ACC112 (cell line): ENCODE results near the gene CAV1.

Source experiments
- H2AFZ ChIP-seq: fragments of 200-600 bp; sonication (generic); one replicate; pipeline ENCODE4 v1.6.0; 2017; ENCODE audit warnings: antibody characterized with exemption, low read length; ENCODE audit not compliant: unreplicated experiment
- H3K27ac ChIP-seq: fragments of 200-600 bp; sonication (generic); 2 replicates; pipeline ENCODE4 v1.5.1; 2014; ENCODE audit warnings: low read depth, mild to moderate bottlenecking, antibody characterized with exemption, low read length, moderate library complexity
- H3K27me3 ChIP-seq: fragments of 200-600 bp; sonication (generic); 2 replicates; pipeline ENCODE4 v1.6.1; 2014; ENCODE audit warnings: mild to moderate bottlenecking, antibody characterized with exemption, low read length, moderate library complexity, mixed read lengths; ENCODE audit not compliant: insufficient read depth
- H3K36me3 ChIP-seq: fragments of 200-600 bp; sonication (generic); 2 replicates; pipeline ENCODE4 v1.6.1; 2016; ENCODE audit warnings: mild to moderate bottlenecking, antibody characterized with exemption, low read length, moderate library complexity, mixed read lengths; ENCODE audit not compliant: insufficient read depth
- H3K4me1 ChIP-seq: fragments of 200-600 bp; sonication (generic); one replicate; pipeline ENCODE4 v1.6.1; 2016; ENCODE audit warnings: low read length, mixed read lengths; ENCODE audit not compliant: insufficient read depth, unreplicated experiment, control insufficient read depth
- H3K4me3 ChIP-seq: fragments of 200-600 bp; sonication (generic); 2 replicates; pipeline ENCODE4 v1.5.1; 2014; ENCODE audit warnings: mild to moderate bottlenecking, low read depth, low read length
- H3K79me2 ChIP-seq: fragments of 200-600 bp; sonication (generic); one replicate; pipeline ENCODE4 v1.6.0; 2016; ENCODE audit warnings: low read length; ENCODE audit not compliant: control insufficient read depth, unreplicated experiment, insufficient read depth

Gene CAV1

DNA sequence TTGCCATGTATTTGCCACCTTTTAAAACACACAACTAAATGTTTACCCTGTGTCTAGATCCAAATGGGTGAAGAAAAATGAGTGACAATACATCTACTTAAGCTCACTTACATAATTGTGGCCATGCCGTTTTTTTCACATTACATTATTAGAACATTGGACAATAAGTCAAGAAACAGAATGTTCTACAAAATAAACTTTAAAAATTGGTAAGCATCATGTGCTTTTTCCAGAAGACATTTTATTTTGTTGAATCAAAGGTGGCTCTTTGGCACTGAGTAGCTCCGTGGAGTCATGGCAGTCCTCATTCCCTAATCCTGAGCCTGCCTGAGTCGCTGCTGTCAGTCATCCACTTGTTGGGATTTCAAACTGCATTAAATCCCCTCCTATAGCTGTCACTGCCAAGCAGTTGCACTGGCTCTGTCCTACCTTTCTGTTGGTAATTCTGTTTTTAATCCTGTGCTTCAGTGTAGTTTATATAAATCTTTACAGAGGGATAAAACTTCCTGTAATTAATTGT, 32.3 kb downstream of the CAV1 start:
- Histone ChIP-seq H2AFZ (no peak overlapping the region), H3K4me1 (peaks cover 53% of the 10 kb centered on the region), H3K79me2 (peaks cover 61% of the 10 kb centered on the region), H3K36me3 (peaks cover 73% of the 10 kb centered on the region), H3K27ac (peak overlapping the region; percentile 21; the same call in 1 of the 2 replicates), H3K4me3 (no peak overlapping the region), H3K27me3 (no peaks in the 10 kb centered on the region)

DNA sequence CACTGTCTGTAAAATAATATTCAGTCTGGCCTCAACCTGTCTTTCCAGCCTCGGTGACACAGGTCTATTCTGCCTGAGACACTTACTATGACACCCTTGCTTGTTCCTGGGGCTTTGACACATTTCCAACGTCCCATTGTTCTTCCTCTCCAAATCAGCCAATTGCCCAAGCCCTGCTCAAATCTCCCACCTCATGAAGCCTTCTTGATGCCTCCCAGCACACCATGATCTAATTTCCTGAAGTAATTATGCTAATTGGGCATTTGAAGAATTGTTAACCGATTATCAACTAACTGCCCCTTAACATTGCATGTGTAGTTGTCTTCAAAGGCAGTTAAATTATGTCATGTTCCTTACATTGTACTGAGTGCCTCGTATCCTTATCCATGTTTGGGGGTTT, 33.1 kb downstream of the CAV1 start:
- Histone ChIP-seq H3K4me3 (no peak overlapping the region), H3K79me2 (peaks cover 53% of the 10 kb centered on the region), H2AFZ (no peak overlapping the region), H3K27ac (peak overlapping the region; percentile 3; the same call in 1 of the 2 replicates), H3K36me3 (peaks cover 65% of the 10 kb centered on the region), H3K4me1 (peaks cover 46% of the 10 kb centered on the region), H3K27me3 (no peaks in the 10 kb centered on the region)

DNA sequence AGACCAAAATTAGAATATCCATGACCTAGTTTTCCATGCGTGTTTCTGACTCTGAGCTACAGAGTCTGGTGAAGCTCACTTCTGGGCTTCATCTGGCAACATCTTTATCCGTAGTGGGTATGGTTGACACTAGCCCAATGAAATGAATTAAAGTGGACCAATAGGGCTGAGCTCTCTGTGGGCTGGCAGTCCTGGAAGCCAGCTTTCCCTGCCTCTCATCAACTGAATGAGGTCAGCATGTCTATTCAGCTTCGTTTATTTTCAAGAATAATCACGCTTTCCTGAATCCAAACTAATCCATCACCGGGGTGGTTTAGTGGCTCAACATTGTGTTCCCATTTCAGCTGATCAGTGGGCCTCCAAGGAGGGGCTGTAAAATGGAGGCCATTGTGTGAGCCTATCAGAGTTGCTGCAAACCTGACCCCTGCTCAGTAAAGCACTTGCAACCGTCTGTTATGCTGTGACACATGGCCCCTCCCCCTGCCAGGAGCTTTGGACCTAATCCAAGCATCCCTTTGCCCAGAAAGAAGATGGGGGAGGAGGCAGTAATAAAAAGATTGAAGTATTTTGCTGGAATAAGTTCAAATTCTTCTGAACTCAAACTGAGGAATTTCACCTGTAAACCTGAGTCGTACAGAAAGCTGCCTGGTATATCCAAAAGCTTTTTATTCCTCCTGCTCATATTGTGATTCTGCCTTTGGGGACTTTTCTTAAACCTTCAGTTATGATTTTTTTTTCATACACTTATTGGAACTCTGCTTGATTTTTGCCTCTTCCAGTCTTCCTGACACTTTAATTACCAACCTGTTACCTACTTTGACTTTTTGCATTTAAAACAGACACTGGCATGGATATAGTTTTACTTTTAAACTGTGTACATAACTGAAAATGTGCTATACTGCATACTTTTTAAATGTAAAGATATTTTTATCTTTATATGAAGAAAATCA, 35.5 kb downstream of the CAV1 start:
- H3K27me3 ChIP-seq, result no peaks in the 10 kb centered on the region
- peaks cover 30% of the 10 kb centered on the region for H3K79me2 ChIP-seq
- H2AFZ ChIP-seq, result no peak overlapping the region
- H3K27ac ChIP-seq, result peak overlapping the region; percentile 21
- peaks cover 48% of the 10 kb centered on the region for H3K36me3 ChIP-seq
- H3K4me1 ChIP-seq, result peaks cover 28% of the 10 kb centered on the region
- no peak overlapping the region for H3K4me3 ChIP-seq

DNA sequence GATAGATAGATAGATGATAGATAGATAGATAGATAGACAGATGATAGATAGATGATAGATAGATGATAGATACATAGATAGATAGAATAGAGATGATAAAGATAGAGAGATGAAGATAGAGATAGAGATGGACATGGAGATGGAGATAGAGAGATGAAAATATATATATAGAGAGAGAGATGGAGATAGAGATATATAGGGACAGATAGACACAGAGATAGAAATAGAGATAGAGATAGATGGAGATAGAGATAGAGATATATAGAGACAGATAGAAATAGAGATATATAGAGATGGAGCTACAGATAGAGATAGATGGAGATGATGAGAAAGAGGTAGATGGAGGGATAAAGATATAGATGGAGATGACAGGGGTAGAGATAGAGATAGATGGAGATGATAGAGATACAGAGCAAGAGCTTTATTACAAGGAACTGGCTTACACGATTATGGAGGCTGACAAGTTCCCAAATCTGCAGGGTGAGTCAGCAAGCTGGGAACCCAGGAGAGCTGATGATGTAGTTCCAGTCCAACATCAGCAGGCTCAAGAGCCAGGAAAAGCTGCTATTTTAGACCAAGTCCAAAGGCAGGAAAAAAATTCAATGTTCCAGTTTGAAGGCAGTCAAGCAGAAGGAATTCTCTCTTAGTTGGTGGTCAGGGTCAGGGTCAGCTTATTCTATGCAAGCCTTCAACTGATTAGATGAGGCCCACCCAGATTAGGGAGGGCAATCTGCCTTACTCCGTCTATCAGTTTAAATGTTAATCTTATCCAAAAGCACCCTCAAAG, 37.1 kb downstream of the CAV1 start:
- peaks cover 42% of the 10 kb centered on the region for H3K36me3 ChIP-seq
- no peak overlapping the region for H3K4me3 ChIP-seq
- H3K27me3 ChIP-seq, result no peaks in the 10 kb centered on the region
- H3K79me2 ChIP-seq, result peaks cover 20% of the 10 kb centered on the region
- peaks cover 41% of the 10 kb centered on the region for H3K4me1 ChIP-seq
- H3K27ac ChIP-seq, result peak overlapping the region; percentile 44
- no peak overlapping the region for H2AFZ ChIP-seq

DNA sequence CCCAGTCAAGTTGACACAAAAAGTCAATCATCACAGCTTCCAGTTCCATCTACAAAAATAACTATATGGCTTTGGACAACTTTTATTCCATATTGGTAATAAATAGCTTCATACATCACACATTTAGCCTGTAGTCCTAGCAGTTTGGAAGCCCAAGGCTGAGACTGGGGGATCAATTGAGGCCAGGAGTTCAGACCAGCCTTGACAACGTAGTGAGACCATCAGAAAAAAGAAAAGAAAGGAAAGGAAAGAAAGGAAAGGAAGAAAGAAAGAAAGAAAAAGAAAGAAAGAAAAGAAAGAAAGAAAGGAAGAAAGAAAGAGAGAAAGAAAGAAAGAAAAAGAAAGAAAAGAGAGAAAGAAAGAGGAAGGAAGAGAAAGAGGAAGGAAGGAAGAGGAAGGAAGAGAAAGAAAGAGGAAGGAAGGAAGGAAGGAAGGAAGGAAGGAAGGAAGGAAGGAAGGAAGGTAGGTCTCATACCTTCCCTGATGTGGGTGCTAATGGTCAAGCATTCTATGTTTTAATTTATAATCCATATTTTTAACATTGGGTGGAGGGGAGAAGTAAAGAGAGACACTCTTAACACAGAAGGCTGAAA, 37.8 kb downstream of the CAV1 start:
- Histone ChIP-seq H2AFZ (no peak overlapping the region), H3K4me1 (peaks cover 41% of the 10 kb centered on the region), H3K79me2 (peaks cover 14% of the 10 kb centered on the region), H3K27ac (peak overlapping the region; percentile 44), H3K4me3 (no peak overlapping the region), H3K27me3 (no peaks in the 10 kb centered on the region), H3K36me3 (peaks cover 35% of the 10 kb centered on the region)

DNA sequence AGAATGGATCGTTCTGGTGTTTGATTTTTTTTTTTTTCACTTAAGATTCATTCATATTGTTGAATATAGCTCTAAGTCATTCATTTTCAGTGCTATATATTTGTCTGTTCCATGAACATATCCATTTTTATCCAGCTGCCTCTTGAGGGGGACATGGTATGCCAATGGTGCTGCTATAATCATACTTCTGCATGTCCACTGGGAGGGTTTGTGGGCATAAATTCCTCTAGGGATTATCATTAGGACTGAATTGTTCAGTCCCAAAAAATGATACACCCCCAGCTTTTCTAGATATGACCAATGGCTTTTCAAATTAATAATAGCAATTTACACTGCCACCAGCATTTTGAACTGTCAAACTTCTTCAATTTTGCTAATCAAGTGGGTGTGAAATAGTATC, 41.1 kb downstream of the CAV1 start:
- Histone ChIP-seq H3K27ac (peak overlapping the region; percentile 75), H2AFZ (peak overlapping the region; percentile 68), H3K36me3 (peaks cover 3% of the 10 kb centered on the region; the same call in 1 of the 2 replicates), H3K4me3 (peak overlapping the region; percentile 57), H3K27me3 (no peaks in the 10 kb centered on the region), H3K4me1 (peaks cover 48% of the 10 kb centered on the region), H3K79me2 (no peaks in the 10 kb centered on the region)

DNA sequence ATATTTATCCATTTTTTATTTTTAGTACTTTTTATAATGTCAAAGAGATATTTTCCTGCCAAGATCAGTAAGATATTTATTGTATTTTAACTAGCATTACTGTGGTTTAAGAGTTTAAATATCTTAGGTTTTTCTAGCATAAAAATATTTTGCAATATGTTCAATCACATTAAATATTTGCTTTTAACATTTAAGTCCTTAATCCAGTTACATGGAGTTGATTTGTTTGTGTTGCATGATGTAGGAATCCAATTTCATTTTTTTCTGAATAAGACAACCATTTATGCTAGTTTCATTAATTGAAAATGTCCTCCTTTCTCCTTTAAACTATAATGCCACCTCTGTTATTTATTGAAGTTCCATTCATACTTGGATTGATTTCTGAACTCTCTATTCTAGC, 41.8 kb downstream of the CAV1 start:
- Histone ChIP-seq H3K4me1 (peaks cover 52% of the 10 kb centered on the region), H3K79me2 (no peaks in the 10 kb centered on the region), H2AFZ (peak overlapping the region; percentile 76), H3K36me3 (no peaks in the 10 kb centered on the region), H3K4me3 (peak overlapping the region; percentile 57), H3K27me3 (no peaks in the 10 kb centered on the region), H3K27ac (peak overlapping the region; percentile 75)

DNA sequence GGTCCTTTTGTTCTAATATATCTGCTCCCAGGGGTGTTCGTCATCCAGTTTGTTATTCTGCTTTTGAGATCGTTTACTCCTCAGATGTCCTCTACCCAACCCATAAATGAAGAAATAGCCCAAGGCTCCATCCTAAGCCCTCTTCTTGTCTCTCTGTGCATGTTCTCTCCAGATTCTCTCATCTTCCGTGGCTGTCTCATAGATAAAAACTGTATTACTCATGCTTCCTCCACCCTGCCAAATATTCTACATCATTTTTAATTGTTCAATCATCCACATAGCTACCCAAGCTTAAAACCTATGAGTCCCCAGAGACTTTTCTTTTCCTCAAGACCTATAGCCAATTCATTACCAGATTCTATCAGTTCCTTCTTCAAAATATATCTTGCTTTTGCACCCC, 44.9 kb downstream of the CAV1 start:
- H3K79me2 ChIP-seq, result no peaks in the 10 kb centered on the region
- H3K27me3 ChIP-seq, result no peaks in the 10 kb centered on the region
- peak overlapping the region; percentile 22; the same call in 1 of the 2 replicates for H3K4me3 ChIP-seq
- no peak overlapping the region for H2AFZ ChIP-seq
- H3K27ac ChIP-seq, result peak overlapping the region; percentile 98
- H3K4me1 ChIP-seq, result peaks cover 75% of the 10 kb centered on the region
- no peaks in the 10 kb centered on the region for H3K36me3 ChIP-seq

DNA sequence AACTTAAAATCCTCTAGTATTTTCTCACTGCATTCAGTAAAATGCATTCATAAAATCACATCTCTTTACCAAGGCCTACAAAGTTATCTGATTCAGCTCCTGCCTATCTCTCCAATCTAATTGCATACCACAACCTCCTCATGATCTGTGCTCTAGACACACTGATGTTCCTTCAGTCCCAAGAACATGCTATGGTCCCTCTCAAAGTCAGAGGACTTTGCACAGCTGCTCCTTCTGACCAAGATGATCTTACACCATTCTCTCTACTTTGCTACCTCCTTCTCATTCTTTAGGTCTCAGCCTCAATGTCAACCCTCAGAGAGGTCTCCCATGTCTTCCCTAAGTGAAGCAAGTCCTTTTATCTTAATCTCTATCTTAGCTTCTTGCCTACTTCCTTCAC, 45.5 kb downstream of the CAV1 start:
- Histone ChIP-seq H3K27me3 (no peaks in the 10 kb centered on the region), H3K4me1 (peaks cover 76% of the 10 kb centered on the region), H3K4me3 (peak overlapping the region; percentile 22; the same call in 1 of the 2 replicates), H2AFZ (no peak overlapping the region), H3K27ac (peak overlapping the region; percentile 98), H3K79me2 (no peaks in the 10 kb centered on the region), H3K36me3 (no peaks in the 10 kb centered on the region)

DNA sequence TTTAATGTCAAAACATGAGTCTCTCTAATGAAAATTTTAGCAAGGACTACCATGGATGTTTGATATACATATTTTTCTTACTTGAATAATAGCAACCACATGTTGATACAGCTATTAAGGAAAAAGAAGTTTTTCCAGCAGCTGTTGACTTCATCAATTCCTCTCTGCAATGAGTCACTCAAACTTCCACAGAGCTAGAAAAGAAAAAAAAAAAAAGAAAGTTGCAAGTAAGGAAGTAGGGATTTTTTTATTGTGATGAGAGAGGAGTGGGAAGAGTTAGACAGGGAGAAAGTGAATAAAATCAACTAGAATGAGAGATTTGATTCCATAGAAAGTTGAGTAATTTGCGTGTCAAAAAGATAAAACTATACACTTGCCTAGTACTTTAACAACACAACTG, 46.2 kb downstream of the CAV1 start:
- Histone ChIP-seq H3K27me3 (no peaks in the 10 kb centered on the region), H3K4me1 (peaks cover 76% of the 10 kb centered on the region), H3K4me3 (peak overlapping the region; percentile 22), H2AFZ (peak overlapping the region; percentile 55), H3K36me3 (no peaks in the 10 kb centered on the region), H3K27ac (peak overlapping the region; percentile 98), H3K79me2 (no peaks in the 10 kb centered on the region)
